ENCODE data around the gene TREH.

DNA sequence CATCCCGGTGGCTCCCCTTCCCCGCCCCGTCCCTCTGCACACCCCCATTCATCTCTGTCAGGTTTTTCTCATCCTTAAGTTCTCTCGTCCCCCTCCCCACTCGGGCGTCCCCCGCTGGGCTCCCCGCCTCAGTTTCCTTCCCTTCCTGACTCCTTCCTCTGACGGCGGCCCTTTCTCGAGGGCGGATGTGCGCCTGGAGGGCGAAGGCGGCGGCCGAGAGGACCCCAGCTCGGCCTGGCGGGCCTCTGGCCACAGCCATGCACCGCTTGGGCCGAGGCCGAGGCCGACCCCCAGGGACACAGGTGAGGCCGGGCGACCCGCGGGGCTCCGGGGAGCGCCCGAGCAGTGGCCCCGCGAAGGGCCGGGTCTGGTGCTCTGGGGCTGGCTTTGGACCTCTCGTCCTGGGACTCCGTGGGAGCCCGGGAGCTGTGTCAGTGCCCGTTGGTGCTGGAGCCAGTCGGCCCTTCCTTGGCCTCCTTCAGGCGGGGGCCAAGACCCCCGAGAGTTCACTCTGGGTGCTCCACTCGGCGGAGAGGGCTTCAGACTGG, 69.2 kb downstream of the TREH start:
- no peak for TF ChIP-seq EP300 (IDR thresholded peaks at IDR 0.05)
- TF ChIP-seq, protein P1, sequence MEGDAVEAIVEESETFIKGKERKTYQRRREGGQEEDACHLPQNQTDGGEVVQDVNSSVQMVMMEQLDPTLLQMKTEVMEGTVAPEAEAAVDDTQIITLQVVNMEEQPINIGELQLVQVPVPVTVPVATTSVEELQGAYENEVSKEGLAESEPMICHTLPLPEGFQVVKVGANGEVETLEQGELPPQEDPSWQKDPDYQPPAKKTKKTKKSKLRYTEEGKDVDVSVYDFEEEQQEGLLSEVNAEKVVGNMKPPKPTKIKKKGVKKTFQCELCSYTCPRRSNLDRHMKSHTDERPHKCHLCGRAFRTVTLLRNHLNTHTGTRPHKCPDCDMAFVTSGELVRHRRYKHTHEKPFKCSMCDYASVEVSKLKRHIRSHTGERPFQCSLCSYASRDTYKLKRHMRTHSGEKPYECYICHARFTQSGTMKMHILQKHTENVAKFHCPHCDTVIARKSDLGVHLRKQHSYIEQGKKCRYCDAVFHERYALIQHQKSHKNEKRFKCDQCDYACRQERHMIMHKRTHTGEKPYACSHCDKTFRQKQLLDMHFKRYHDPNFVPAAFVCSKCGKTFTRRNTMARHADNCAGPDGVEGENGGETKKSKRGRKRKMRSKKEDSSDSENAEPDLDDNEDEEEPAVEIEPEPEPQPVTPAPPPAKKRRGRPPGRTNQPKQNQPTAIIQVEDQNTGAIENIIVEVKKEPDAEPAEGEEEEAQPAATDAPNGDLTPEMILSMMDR (IDR thresholded peaks at IDR 0.05), result no peak

Data from sigmoid colon (tissue), 4 donors.